ENCODE measurements around the gene FAM136A.

The FAM136A gene

GRCh38 chr2:70261501-70261900, 40.4 kb downstream of the FAM136A start:
- no peak overlapping the region for H3K9ac ChIP-seq (ENCODE audit: insufficient read length, low read depth)
- H3K27me3 ChIP-seq (ENCODE audit: insufficient read depth, insufficient read length) = no peaks in the 10 kb centered on the region
- no peak for TF ChIP-seq SUZ12 (IDR thresholded peaks at IDR 0.05; ENCODE audit: extremely low read depth, insufficient read depth, insufficient read length)
- TF ChIP-seq YY1 (IDR thresholded peaks at IDR 0.05; ENCODE audit: insufficient read depth, insufficient read length) = no peak
- TF ChIP-seq ZNF274 (IDR thresholded peaks at IDR 0.05; ENCODE audit: low read depth, low read length) = no peak
- no peak overlapping the region for H3K4me3 ChIP-seq (ENCODE audit: insufficient read length, low read depth)
- H3K4me1 ChIP-seq (ENCODE audit: insufficient read depth, insufficient read length) = no peaks in the 10 kb centered on the region
- DNase-seq (ENCODE audit: low read depth, low spot score) = no peak
- H3K36me3 ChIP-seq (ENCODE audit: insufficient read depth, insufficient read length, low read length) = peaks cover 31% of the 10 kb centered on the region
- no peaks in the 10 kb centered on the region; the same call in 1 of the 2 replicates for H3K9me3 ChIP-seq (ENCODE audit: insufficient read depth, low read length)

- Histone ChIP-seq H3K27me3 (ENCODE audit: insufficient read depth, insufficient read length) (no peaks in the 10 kb centered on the region), H3K9me3 (ENCODE audit: insufficient read depth, low read length) (no peaks in the 10 kb centered on the region), H3K36me3 (ENCODE audit: insufficient read depth, insufficient read length, low read length) (peaks cover 14% of the 10 kb centered on the region), H3K4me1 (ENCODE audit: insufficient read depth, insufficient read length) (no peaks in the 10 kb centered on the region), H3K9ac (ENCODE audit: insufficient read length, low read depth) (peak overlapping the region; percentile 86), H3K4me3 (ENCODE audit: insufficient read length, low read depth) (peak overlapping the region; percentile 75)
- peak; percentile 9 for DNase-seq (ENCODE audit: low read depth, low spot score)
- TF ChIP-seq ZNF274 (IDR thresholded peaks at IDR 0.05; ENCODE audit: low read depth, low read length) (no peak), YY1 (IDR thresholded peaks at IDR 0.05; ENCODE audit: insufficient read depth, insufficient read length) (no peak), SUZ12 (IDR thresholded peaks at IDR 0.05; ENCODE audit: extremely low read depth, insufficient read depth, insufficient read length) (no peak)
Measured at GRCh38 chr2:70258532-70258875, 43.4 kb downstream of the FAM136A start.

- Histone ChIP-seq H3K9ac (ENCODE audit: insufficient read length, low read depth) (no peak overlapping the region), H3K4me1 (ENCODE audit: insufficient read depth, insufficient read length) (no peaks in the 10 kb centered on the region)
- no peak for TF ChIP-seq YY1 (IDR thresholded peaks at IDR 0.05; ENCODE audit: insufficient read depth, insufficient read length)
- no peak for TF ChIP-seq SUZ12 (IDR thresholded peaks at IDR 0.05; ENCODE audit: extremely low read depth, insufficient read depth, insufficient read length)
- no peak for TF ChIP-seq ZNF274 (IDR thresholded peaks at IDR 0.05; ENCODE audit: low read depth, low read length)
Measured at GRCh38 chr2:70255637-70256314, 46.1 kb downstream of the FAM136A start.

GRCh38 chr2:70250434-70250833, 51.4 kb downstream of the FAM136A start:
- TF ChIP-seq YY1 (IDR thresholded peaks at IDR 0.05; ENCODE audit: insufficient read depth, insufficient read length) (no peak), ZNF274 (IDR thresholded peaks at IDR 0.05; ENCODE audit: low read depth, low read length) (no peak), SUZ12 (IDR thresholded peaks at IDR 0.05; ENCODE audit: extremely low read depth, insufficient read depth, insufficient read length) (no peak)
- Histone ChIP-seq H3K4me3 (ENCODE audit: insufficient read length, low read depth) (no peak overlapping the region), H3K9me3 (ENCODE audit: insufficient read depth, low read length) (no peaks in the 10 kb centered on the region), H3K9ac (ENCODE audit: insufficient read length, low read depth) (no peak overlapping the region), H3K27me3 (ENCODE audit: insufficient read depth, insufficient read length) (no peaks in the 10 kb centered on the region), H3K4me1 (ENCODE audit: insufficient read depth, insufficient read length) (no peaks in the 10 kb centered on the region), H3K36me3 (ENCODE audit: insufficient read depth, insufficient read length, low read length) (peaks cover 9% of the 10 kb centered on the region)
- no peak for DNase-seq (ENCODE audit: low read depth, low spot score)

More at GRCh38 chr2:70255637-70256314, 46.1 kb downstream of the FAM136A start:
- H3K27me3 ChIP-seq (ENCODE audit: insufficient read depth, insufficient read length) = no peaks in the 10 kb centered on the region
- H3K9me3 ChIP-seq (ENCODE audit: insufficient read depth, low read length) = no peaks in the 10 kb centered on the region
- H3K36me3 ChIP-seq (ENCODE audit: insufficient read depth, insufficient read length, low read length) = peaks cover 11% of the 10 kb centered on the region
- no peak for DNase-seq (ENCODE audit: low read depth, low spot score)
- H3K4me3 ChIP-seq (ENCODE audit: insufficient read length, low read depth) = no peak overlapping the region

GRCh38 chr2:70248181-70248847, 53.6 kb downstream of the FAM136A start, which contains the start of gene TIA1:
TIA1 (minus strand) TSS chr2:70248628; CDS start chr2:70248430, 198 bp downstream.
- Histone ChIP-seq H3K4me3 (ENCODE audit: insufficient read length, low read depth) (peak within 1 kb of the TSS; percentile 90), H3K27me3 (ENCODE audit: insufficient read depth, insufficient read length) (no peaks in the 10 kb centered on the region), H3K9me3 (ENCODE audit: insufficient read depth, low read length) (no peaks in the 10 kb centered on the region), H3K36me3 (ENCODE audit: insufficient read depth, insufficient read length, low read length) (peaks cover 13% of the 10 kb centered on the region), H3K9ac (ENCODE audit: insufficient read length, low read depth) (peak within 1 kb of the TSS; percentile 99), H3K4me1 (ENCODE audit: insufficient read depth, insufficient read length) (no peaks in the 10 kb centered on the region)
- DNase-seq (ENCODE audit: low read depth, low spot score) = peak; percentile 98
- TF ChIP-seq YY1 (IDR thresholded peaks at IDR 0.05; ENCODE audit: insufficient read depth, insufficient read length) = peak; percentile 80
- no peak for TF ChIP-seq SUZ12 (IDR thresholded peaks at IDR 0.05; ENCODE audit: extremely low read depth, insufficient read depth, insufficient read length)

GRCh38 chr2:70247364-70248180, 54.3 kb downstream of the FAM136A start:
- H3K9ac ChIP-seq (ENCODE audit: insufficient read length, low read depth) = peak overlapping the region; percentile 99
- no peaks in the 10 kb centered on the region for H3K27me3 ChIP-seq (ENCODE audit: insufficient read depth, insufficient read length)
- no peaks in the 10 kb centered on the region for H3K9me3 ChIP-seq (ENCODE audit: insufficient read depth, low read length)
- H3K4me3 ChIP-seq (ENCODE audit: insufficient read length, low read depth) = peak overlapping the region; percentile 90
- no peaks in the 10 kb centered on the region for H3K4me1 ChIP-seq (ENCODE audit: insufficient read depth, insufficient read length)
- DNase-seq (ENCODE audit: low read depth, low spot score) = no peak
- H3K36me3 ChIP-seq (ENCODE audit: insufficient read depth, insufficient read length, low read length) = peaks cover 13% of the 10 kb centered on the region
- TF ChIP-seq ZNF274 (IDR thresholded peaks at IDR 0.05; ENCODE audit: low read depth, low read length) (no peak), SUZ12 (IDR thresholded peaks at IDR 0.05; ENCODE audit: extremely low read depth, insufficient read depth, insufficient read length) (no peak), YY1 (IDR thresholded peaks at IDR 0.05; ENCODE audit: insufficient read depth, insufficient read length) (no peak)

All from NT2/D1 (cell line).